Right ventricle myocardium superior (tissue), 1 donor: ENCODE data around the gene ORC4. TPM values are rescaled to one million over a fixed set of nuclear protein-coding genes. Genes with fewer than 3 reads are reported as not detected.
A peak's percentile ranks its signal among the peaks of the same experiment; 100 is the strongest.
"Not testable (repeated sequence)": the region's sequence is repeated elsewhere in the genome, so short reads cannot be mapped to it uniquely, and the experiment has no call there.

ENCODE experiments used
- ATAC-seq: fragments of 200-7000 bp; cut with Tn5 transposase; one replicate; pipeline ENCODE4 v1.9.1; 2020; ENCODE audit warnings: mild to moderate bottlenecking; ENCODE audit not compliant: poor library complexity
- DNase-seq: peaks from one replicate; pipeline ENCODE4 v3.0.0-alpha.2; 2020
- intact Hi-C: fragments of 100-400 bp; cut with DNase I; formaldehyde crosslinking; loops from one replicate; pipeline ENCODE4 v1.11.2; 2022
- total RNA-seq: library from RNA; stranded (reverse); fragmentation: NEBNext Ultra II Directional; extraction: Animal tissue kit (Norgen Biotek cat#: 25700); gene quantifications from one replicate; pipeline ENCODE4 v1.2.1, GENCODE V29; 2021
- donor health status: DM: no; HTN: yes; CAD: no; lungs with severe emphysema.

Gene ORC4
- total RNA-seq, 1 donor from 2014 or later: 49.8 TPM

DNA sequence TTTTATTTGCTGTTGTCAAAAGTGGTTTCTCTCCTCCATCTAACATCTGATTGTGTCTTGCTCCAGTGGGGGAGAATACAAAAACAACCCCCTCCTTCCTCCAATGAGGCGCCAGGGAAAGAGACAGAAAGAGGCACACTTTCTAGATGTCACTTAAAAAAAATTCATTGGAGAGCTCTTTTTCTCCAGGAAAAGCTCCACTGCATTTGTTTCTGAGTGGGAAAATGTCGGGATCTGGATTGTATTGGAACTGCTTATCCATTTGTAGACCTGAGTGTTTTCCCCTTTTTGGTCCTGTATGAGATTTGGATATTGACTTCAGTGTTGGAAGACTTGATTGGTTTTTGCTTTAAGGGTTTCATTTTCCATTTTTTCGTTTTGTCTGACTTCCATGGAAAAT lies 1.3 kb upstream of the ORC4 start:
- intact Hi-C loops: no loop called here
- ATAC-seq: no peak
- DNase-seq: no peak

DNA sequence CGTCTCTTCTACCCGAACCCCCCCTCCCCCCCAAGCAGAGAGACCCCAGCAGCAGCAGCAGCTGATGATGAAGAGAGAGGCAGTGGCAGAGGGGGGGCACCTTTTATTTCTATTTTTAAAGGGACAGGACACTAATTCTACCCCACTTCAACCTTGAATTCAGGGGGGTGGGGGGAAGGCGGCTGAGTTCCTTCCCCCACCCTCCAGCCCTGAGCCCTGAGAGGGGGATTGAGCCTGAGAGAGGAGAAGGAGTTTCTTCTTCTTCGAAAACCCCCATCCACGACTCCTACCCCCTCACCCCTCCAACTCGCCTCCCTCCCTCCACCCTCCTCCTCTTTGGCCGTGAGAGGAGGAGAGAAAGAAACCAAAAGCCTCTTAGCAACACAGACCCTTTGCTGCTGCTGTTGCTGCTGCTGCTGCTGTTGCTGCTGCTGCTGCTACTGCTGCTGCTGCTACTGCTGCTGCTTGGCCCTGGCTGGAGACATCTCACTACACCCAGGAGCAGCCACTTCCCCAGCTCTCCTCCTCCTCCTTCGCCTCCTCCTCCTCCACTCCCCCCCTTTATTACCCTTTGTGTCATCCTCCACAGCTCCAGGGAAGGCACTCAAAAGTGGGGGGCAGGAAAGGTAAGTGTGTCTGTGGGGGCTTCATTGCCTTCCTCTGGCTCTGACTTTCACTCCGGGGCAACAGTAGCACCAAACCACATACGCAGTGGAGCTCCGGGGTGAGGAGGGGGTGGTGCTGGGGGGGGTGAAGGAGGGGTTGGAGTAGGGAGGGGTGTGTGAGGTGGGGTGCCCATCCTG lies 723 bp upstream of the ORC4 start, which contains the start of gene MBD5:
Gene MBD5, plus strand, starts transcription at position 33 of the 803 bp plus-strand sequence.
- DNase-seq (peak; percentile 45), ATAC-seq (peak; percentile 30)
- intact Hi-C loops: no loop called here

DNA sequence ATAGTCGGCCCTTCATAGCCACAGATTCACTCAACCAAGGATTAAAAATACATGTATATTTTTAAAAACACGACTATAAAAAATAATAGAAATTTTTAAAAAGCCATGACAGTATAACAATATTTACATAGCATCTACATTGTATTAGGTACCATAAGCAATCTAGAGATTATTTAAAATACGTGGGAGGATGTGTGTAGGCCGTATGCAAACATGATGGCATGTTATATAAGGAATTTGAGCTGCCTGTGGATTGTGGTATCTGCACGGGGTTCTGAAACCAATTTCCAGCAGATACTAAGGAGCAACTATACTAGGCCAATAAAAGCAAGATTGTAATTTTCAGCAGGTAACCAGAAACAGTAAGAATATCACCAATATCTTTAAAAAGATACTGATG lies 5.9 kb downstream of the ORC4 start:
- DNase-seq (no peak), ATAC-seq (no peak)
- intact Hi-C loops: no loop called here

DNA sequence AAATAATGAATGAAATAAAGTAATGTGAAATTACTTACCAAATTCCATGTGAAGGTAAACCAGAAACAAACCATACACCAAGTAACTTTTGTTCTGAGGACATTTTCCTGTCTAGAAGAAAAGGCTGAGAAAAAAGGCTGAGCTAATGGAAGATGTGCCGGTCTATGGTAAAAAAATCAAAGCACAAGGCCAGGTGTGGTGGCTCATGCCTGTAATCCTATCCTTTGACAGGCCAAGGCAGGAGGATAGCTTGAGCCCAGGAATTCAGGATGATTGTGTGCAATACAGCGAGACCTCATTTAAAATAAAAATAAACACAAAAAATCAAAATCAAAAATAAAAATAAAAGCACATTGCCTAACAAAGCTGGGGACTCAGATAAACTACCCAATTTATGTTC lies 6.7 kb downstream of the ORC4 start:
- intact Hi-C loops: no loop called here
- no peak for ATAC-seq
- no peak for DNase-seq

DNA sequence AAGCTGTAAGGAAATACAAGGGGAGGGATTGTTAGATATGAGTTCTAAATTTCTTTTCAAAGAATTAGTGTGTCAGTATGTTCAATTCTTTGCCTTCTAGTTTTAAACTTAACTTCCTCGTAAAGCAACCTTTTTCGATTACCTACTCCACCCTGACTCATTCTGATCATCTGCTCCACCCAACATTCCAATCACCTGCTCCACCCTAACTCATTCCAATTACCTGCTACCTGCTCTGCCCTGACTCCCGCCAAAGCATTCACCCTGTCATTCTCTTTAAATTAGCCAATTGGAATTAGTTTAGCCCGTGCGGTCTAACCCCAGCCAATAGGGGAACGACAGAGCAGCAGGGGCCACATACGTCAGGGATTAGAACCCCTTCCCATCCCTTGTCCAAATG lies 12.1 kb downstream of the ORC4 start:
- DNase-seq, ATAC-seq, intact Hi-C loops: not testable (repeated sequence)

DNA sequence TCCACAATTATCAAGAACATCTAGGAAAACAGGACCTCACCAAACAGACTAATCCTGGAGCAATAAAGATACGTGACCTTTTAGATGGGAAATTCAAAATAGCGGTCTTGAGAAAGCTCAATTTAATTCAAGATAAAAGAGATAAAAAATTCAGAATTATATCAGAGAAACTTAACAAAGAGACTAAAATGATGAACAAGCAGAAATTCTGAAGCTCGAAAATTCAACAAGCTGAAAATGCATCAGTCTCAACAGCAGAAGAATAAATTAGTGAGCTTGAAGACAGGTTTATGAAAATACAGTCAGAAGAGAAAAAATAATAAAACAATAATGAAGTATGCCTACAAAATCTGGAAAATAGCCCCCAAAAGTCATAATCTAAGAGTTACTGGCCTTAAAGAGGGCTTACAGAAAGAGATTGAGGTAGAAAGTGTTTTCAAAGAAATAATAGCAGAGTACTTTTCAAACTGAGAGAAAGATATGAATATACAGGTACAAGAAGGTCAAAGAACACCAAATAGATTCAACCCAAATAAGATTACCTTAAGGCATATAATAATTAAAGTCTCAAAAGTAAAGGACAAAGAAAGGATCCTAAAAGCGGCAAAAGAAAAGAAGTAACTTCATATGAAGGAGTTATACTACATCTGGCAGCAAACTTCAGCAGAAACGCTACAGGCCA lies 13.2 kb downstream of the ORC4 start:
- no peak for ATAC-seq
- intact Hi-C loops: no loop called here
- DNase-seq: no peak

DNA sequence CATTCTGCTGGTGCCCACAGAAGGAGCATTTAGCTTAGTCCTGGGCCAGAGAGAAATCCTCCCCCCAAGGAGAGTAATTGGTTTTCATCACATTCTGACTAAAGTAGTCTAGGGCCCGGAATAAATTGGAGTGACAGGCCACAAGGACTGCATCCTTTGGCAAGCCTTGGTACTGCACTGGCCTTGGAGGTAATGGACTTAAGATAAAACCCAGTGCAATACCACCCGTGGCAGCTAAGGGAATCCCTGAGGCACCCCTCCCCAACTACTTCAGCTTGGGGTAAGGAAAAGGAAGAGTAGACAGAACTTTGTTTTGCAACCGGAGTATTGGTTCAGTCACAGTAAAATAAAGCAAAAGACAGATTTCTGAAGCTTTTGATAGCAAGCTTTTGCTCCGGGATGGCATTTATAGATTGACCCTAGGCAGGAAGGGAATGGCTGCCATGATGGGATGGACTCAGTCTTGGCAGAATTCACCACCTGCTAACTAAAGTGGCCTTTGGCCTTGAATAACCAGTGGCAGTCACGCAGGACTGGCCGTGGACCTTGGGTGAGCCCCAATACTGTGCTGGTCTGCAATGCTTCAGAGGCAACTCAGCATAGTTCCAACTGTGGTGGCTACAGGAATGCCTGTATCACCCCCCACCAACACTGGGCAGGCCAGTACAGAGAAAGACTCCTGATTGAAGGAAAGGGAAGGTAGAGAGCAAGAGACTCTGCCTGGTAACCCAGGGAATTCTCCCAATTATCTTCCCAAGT lies 14.1 kb downstream of the ORC4 start:
- intact Hi-C loops: no loop called here
- DNase-seq (no peak), ATAC-seq (no peak)

DNA sequence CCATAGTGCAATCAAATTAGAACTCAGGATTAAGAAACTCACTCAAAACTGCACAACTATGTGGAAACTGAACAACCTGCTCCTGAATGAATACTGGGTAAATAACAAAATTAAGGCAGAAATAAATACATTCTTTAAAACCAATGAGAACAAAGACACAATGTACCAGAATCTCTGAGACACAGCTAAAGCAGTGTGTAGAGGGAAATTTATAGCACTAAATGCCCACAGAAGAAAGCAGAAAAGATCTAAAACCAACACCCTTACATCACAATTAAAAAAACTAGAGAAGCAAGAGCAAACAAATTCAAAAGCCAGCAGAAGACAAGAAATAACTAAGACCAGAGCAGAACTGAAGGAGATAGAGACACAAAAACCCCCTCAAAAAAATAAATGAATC lies 18.1 kb downstream of the ORC4 start:
- DNase-seq, ATAC-seq, intact Hi-C loops: not testable (repeated sequence)

DNA sequence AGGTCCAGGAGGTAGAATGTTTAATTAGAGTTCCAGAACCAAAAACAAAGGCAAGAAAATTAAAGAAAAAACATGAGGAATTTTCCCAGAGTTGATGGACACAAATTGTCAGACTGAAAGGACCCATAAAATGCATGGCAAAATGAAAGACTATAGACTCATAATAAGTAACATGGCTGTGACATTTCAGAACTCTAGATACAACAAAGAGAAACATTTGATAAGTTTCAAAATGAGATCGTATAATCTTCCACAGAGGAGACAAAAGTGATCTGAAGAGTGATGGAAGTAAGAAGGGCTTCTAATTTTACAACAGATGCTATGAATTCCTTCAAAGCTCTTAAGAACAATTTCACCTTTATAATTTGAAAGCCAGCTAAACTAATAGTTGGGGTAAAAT lies 20.4 kb downstream of the ORC4 start:
- ATAC-seq (no peak), DNase-seq (no peak)
- intact Hi-C loops: no loop called here

DNA sequence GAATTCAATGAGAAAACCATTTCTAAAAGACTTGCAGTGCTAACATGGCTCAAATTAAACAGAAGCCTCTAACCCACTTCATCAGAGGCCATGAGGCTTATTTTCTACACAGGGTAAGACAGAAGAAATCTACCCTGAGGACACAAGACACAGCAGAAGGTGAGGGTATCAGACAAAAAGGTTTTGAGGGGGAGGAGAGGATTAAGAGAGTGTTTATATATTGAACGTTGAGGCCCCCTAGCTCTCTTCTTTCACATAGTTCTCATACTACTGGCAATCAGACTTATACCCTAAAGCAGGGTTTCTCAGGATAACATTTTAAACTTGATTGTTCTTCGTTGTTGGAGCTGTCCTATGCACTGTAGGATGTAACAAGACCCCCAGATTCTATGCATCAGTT lies 21.4 kb downstream of the ORC4 start:
- intact Hi-C loops: no loop called here
- no peak for DNase-seq
- ATAC-seq: no peak

DNA sequence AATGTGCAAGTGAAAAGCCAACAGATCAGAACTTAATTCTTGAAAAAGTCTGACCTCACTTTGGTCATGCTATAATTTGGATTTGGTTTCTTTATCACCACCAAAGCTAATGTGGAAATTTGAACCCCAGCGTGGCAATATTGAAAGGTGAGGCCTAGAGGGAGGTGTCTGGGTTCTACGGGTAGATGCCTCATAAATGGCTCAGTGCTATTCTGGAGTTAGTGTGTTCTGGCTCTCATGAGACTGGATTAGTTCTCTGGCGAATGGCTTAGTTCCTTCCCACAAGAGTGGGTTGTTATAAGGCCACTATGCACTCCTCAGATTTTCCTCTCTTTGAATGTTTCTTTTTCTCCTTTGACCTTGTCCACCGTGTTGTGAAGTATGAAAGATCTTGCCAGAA lies 22.3 kb downstream of the ORC4 start:
- ATAC-seq: no peak
- intact Hi-C loops: no loop called here
- DNase-seq: no peak

DNA sequence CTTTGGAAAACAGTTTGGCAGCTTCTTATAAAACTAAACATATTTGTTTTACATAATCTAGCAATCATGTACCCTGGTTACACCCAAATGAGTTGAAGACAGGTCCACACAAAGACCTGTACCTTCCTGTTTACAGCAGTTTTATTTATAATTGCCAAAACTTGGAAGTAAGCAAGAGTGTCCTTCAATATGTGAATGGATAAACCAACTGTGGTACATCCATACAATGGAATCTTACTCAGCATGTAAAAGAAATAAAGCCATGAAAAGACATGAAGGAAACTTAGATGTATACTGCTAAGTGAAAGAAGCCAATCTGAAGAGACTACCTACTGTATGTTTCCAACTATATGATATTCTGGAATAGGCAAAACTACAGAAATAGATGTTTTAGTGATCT lies 23.7 kb downstream of the ORC4 start:
- DNase-seq (no peak), ATAC-seq (no peak)
- intact Hi-C loops: no loop called here

DNA sequence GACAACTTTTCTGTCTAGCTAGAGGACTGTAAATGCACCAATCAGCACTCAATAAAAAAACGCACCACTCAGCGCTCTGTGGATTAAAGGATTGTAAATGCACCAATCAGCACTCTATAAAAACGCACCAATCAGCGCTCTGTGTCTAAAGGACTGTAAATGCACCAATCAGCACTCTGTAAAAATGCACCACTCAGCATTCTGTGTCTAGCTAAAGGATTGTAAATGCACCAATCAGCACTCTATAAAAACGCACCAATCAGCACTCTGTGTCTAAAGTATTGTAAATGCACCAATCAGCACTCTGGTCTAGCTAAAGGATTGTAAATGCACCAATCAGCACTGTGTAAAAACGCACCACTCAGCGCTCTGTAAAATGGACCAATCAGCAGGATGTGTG lies 25.6 kb downstream of the ORC4 start:
- DNase-seq, ATAC-seq, intact Hi-C loops: not testable (repeated sequence)

DNA sequence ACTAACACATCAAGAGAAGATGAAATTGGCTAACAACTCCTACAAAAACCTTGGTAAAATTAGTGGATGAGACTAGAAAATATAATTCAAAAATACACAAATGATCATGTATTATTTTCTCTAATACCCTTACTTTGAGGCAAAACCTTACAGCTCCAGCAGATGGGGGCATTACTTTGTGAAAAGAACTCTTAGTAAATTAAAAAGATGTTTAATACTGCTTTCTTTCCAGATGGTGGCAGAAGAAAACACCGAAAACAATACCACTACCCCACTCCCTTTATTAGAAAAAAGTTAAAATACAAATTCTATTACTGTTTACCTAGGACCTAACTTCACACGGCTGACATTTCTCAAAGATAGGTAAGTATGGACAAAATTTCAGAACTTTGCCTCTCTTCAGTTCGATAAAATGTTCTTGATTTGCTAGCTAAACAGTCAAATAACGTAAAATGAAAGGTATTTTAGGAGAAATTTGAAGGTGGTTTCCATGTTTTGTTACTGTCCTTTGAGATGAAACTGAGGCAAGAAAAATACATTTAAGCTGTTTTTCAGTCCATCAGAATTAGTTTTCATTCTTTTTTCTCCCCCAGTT lies 30.6 kb downstream of the ORC4 start:
- intact Hi-C loops: no loop called here
- peak; percentile 61 for ATAC-seq
- DNase-seq: no peak

DNA sequence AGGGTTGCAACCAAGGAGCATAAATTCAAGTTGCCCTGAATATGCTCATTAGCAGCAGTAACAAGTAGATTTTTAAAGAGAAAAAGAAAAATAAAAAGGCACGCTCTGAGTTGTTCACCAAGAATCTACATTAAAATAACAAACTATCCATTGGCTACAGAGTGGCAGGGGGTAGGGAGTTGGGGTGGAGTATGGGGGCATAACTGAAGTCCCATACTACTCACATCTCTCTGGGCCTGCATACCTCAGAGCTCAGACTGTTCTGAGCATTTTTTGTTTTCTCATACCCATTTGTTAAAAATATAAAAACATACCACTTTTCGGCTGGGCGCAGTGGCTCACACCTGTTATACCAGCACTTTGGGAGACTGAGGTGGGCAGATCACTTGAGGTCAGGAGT lies 31.4 kb downstream of the ORC4 start:
- intact Hi-C loops: no loop called here
- ATAC-seq (no peak), DNase-seq (no peak)

DNA sequence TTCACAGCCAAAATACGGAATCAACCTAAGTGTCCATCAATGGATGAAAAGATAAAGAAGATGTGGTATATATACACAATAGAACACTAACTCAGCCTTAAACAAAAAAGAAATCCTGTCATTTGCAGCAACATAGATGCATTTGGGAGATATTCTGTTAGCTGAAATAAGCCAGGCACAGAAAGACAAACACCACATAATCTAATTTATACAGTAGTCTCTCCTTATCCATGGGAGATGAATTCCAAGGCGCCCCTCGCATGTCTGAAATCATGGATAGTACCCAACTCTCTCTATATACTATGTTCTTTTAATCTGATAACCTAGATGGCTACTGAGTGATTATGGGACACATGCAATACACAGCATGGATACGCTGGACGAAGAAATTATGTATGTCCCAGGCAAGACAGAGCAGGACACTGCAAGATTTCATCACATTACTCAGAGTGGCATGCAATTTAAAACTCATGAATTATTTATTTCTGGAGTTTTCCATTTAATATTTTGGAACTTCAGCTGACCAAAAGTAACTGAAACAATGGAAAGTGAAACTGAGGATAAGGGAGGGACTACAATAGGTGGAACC lies 39.5 kb downstream of the ORC4 start:
- intact Hi-C loops: no loop called here
- no peak for ATAC-seq

DNA sequence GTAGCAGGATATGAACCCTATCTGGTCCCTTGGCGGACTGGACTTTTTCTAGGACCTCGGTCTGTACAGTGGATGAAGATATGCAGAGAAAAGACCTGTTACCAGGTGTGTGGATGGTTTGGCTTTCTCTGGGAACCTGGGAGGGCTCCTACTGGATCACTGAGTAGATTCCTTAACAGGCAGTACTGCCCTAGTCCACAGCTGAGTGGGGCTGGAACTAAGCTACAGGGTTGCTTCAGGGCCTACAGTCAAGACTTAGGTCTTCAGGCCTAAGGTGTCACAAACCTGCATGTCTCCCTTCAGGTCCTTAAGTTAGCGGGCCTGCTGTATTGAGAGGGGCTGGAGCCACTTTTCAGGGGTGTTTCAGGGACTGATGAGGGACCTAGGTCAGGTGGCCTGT lies 42.9 kb downstream of the ORC4 start:
- intact Hi-C loops: no loop called here
- DNase-seq (no peak), ATAC-seq (peak; percentile 18)

More for the DNA sequence above, 39.5 kb downstream of the ORC4 start:
- no peak for DNase-seq

DNA sequence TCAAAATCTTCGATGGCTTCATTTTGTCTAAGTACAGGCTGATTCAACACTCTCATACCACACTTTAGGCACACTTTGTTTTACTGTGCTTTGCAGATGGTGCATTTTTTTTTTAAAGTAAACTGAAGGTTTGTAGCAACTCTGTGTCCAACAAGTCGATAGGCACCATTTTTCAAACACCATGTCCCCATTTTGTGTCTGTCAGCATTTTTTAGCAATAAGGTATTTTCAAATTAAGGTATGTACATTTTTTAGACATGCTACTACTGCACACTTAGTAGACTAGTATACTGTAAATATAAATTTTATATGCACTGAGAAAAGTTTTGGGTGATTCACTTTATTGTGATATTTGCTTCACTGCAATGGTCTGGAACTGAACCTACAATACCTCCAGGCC lies 44.4 kb downstream of the ORC4 start:
- intact Hi-C loops: no loop called here
- ATAC-seq (no peak), DNase-seq (no peak)

DNA sequence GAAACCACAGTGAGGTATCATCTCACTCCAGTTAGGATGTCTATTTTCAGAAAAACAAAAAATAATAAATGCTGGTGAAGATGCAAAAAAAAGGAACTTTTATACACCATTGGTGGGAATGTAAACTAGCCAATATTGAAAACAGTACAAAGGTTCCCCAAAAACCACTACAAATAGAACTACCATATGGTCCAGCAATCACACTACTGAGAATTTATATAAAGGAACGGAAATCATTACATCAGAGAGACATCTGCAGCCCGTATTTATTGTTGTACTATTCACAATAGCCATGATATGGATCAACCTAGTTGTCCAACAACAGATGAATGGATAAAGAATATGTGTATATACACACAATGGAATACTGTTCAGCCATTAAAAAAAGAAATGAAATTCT lies 52.0 kb downstream of the ORC4 start:
- ATAC-seq (no peak), DNase-seq (no peak)
- intact Hi-C loops: no loop called here
